Measurements from ENCODE around the gene MTG2.

GRCh38 chr20:62243106-62243505 is 60.3 kb downstream of the MTG2 start:
- no peak for TF ChIP-seq TBP (IDR thresholded peaks at IDR 0.05; ENCODE audit: low read depth, low read length)
- no peak for TF ChIP-seq SIX5 (IDR thresholded peaks at IDR 0.05; ENCODE audit: low read depth, low read length)
- TF ChIP-seq YY1 (IDR thresholded peaks at IDR 0.05; ENCODE audit: low read depth, low read length), result no peak
- TF ChIP-seq EP300 (IDR thresholded peaks at IDR 0.05; ENCODE audit: borderline replicate concordance in 1 of 2, low read depth in 2 of 2, low read length in 2 of 2), result no peak
- TF ChIP-seq POLR2A (IDR thresholded peaks at IDR 0.05; ENCODE audit: control extremely low read depth in 1 of 2, low read depth in 2 of 2, low read length in 2 of 2), result no peak
- no peak for TF ChIP-seq CHD2 (IDR thresholded peaks at IDR 0.05; ENCODE audit: low read length)
